ENCODE measurements around the gene CSAD. TPM values are rescaled to one million over a fixed set of nuclear protein-coding genes. Genes with fewer than 3 reads are reported as not detected.

CSAD gene
- total and polyA plus RNA-seq, 2 experiments from 2014 or later = 8.6 to 14.2 TPM

GRCh38 chr12:53201639-53202038, 20.9 kb upstream of the CSAD start:
- Histone ChIP-seq H3K27me3 (replicated peaks; ENCODE audit: insufficient read depth) (no peaks in the 10 kb centered on the region), H3K9me2 (ENCODE audit: insufficient read depth) (no peaks in the 10 kb centered on the region), H3K9me3 (ENCODE audit: low read depth) (no peaks in the 10 kb centered on the region), H3K4me3 (no peak overlapping the region), H3K4me2 (ENCODE audit: unreplicated experiment) (no peak overlapping the region), H3K27ac (no peak overlapping the region), H3K36me3 (ENCODE audit: low read depth) (no peaks in the 10 kb centered on the region), H3K4me1 (ENCODE audit: insufficient read depth) (peaks cover 12% of the 10 kb centered on the region), H4K20me1 (ENCODE audit: insufficient read depth) (no peaks in the 10 kb centered on the region), H3K9ac (no peak overlapping the region), H3F3A (ENCODE audit: insufficient read depth) (peaks cover 18% of the 10 kb centered on the region), H3K79me2 (ENCODE audit: insufficient read depth) (no peaks in the 10 kb centered on the region), H2AFZ (no peak overlapping the region)
- no peak for DNase-seq
- in situ Hi-C loops (cut with MboI) = no loop called here
- 81 to 84% methylated on average over 4 of the region's 4 CpGs for WGBS, 2 experiments (ENCODE audit: low coverage in 1 of 2, low lambda C conversion rate in 2 of 2, missing lambda C conversion rate in 2 of 2)
- TF ChIP-seq EZH2 (IDR thresholded peaks at IDR 0.05; ENCODE audit: insufficient read depth, poor library complexity, severe bottlenecking) (no peak), EZH2phosphoT487 (IDR thresholded peaks at IDR 0.05; ENCODE audit: insufficient read depth, low read depth) (no peak)

- no peak overlapping the region for H3K27ac ChIP-seq
- in situ Hi-C loops (cut with MboI) = no loop called here
- TF ChIP-seq EZH2phosphoT487 (IDR thresholded peaks at IDR 0.05; ENCODE audit: insufficient read depth, low read depth) = no peak
- no peak for TF ChIP-seq EZH2 (IDR thresholded peaks at IDR 0.05; ENCODE audit: insufficient read depth, poor library complexity, severe bottlenecking)
- no peak overlapping the region for H3K4me2 ChIP-seq (ENCODE audit: unreplicated experiment)
- H3K79me2 ChIP-seq (ENCODE audit: insufficient read depth) = no peaks in the 10 kb centered on the region
- no peaks in the 10 kb centered on the region for H4K20me1 ChIP-seq (ENCODE audit: insufficient read depth)
- H2AFZ ChIP-seq = no peak overlapping the region
- H3K4me1 ChIP-seq (ENCODE audit: insufficient read depth) = peaks cover 8% of the 10 kb centered on the region
- DNase-seq = no peak
- no peak overlapping the region for H3K9ac ChIP-seq
- no peaks in the 10 kb centered on the region for H3K27me3 ChIP-seq (replicated peaks; ENCODE audit: insufficient read depth)
- H3K4me3 ChIP-seq = no peak overlapping the region
- H3F3A ChIP-seq (ENCODE audit: insufficient read depth) = peaks cover 13% of the 10 kb centered on the region
- WGBS, 2 experiments (ENCODE audit: low coverage in 1 of 2, low lambda C conversion rate in 2 of 2, missing lambda C conversion rate in 2 of 2) = 100% methylated on average over 1 of the region's 1 CpG
- no peaks in the 10 kb centered on the region for H3K9me3 ChIP-seq (ENCODE audit: low read depth)
- H3K36me3 ChIP-seq (ENCODE audit: low read depth) = no peaks in the 10 kb centered on the region
- H3K9me2 ChIP-seq (ENCODE audit: insufficient read depth) = no peaks in the 10 kb centered on the region
Observed at GRCh38 chr12:53201177-53201541, 20.4 kb upstream of the CSAD start.

DNA sequence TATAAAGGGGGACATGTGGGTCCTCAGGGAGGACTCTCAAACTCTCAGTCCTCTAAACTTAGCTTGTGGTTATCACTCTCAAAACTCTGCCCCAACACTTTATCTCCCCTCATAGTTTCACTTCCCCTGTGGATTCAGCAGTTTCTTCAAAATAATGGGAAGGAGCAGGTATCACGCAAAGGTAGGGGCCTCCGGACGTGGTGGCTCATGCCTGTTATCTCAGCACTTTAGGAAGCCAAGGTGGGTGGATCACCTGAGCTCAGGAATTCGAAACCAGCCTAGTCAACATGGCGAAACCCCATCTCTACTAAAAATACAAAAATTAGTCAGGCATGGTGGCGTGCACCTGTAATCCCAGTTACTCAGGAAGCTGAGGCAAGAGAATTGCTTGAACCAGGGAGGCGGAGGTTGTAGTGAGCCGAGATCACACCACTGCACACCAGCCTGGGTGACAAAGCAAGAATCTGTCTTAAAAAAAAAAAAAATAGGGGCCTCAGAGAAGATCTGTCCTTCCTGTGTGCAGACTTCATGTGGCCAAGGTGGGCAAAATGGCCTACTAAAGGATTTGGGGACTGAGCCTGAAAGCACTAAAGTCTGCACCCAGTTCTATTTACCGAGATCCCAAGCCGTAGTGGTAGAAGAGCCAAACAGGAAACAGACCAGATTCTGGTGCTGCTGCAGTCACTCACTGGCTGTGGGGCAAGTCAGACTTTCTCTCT, 19.9 kb upstream of the CSAD start:
- H3K9ac ChIP-seq = no peak overlapping the region
- H3K4me1 ChIP-seq (ENCODE audit: insufficient read depth) = peaks cover 4% of the 10 kb centered on the region; the same call in 1 of the 2 replicates
- no peak overlapping the region for H3K27ac ChIP-seq
- no peak for DNase-seq
- H3F3A ChIP-seq (ENCODE audit: insufficient read depth) = peaks cover 9% of the 10 kb centered on the region
- H2AFZ ChIP-seq = no peak overlapping the region
- WGBS, 2 experiments (ENCODE audit: low coverage in 1 of 2, low lambda C conversion rate in 2 of 2, missing lambda C conversion rate in 2 of 2) = 91 to 93% methylated on average over 10 of the region's 10 CpGs
- H3K79me2 ChIP-seq (ENCODE audit: insufficient read depth) = no peaks in the 10 kb centered on the region
- in situ Hi-C loops (cut with MboI) = no loop called here
- no peaks in the 10 kb centered on the region for H3K9me3 ChIP-seq (ENCODE audit: low read depth)
- no peaks in the 10 kb centered on the region for H3K36me3 ChIP-seq (ENCODE audit: low read depth)
- H3K9me2 ChIP-seq (ENCODE audit: insufficient read depth) = no peaks in the 10 kb centered on the region
- H3K4me3 ChIP-seq = no peak overlapping the region
- H3K4me2 ChIP-seq (ENCODE audit: unreplicated experiment) = no peak overlapping the region
- TF ChIP-seq EZH2 (IDR thresholded peaks at IDR 0.05; ENCODE audit: insufficient read depth, poor library complexity, severe bottlenecking) = no peak
- TF ChIP-seq EZH2phosphoT487 (IDR thresholded peaks at IDR 0.05; ENCODE audit: insufficient read depth, low read depth) = no peak
- H3K27me3 ChIP-seq (replicated peaks; ENCODE audit: insufficient read depth) = no peaks in the 10 kb centered on the region
- H4K20me1 ChIP-seq (ENCODE audit: insufficient read depth) = no peaks in the 10 kb centered on the region

DNA sequence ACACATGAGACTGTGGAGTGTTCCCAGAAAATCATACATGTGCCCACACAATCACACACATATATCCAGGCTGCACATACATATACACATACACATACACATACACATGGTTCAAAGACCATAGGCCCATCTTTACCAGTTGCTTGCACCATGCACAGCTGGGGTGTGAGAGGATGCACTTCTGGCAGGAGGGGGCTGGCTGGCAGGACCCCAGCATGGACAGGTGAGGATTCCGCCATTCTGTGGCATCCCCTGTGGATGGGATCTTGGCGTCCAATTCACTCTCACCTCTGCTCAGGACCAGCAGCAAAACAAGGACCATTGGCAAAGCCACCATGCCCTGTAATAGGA, 19.4 kb upstream of the CSAD start:
- Histone ChIP-seq H4K20me1 (ENCODE audit: insufficient read depth) (no peaks in the 10 kb centered on the region), H3K9me2 (ENCODE audit: insufficient read depth) (no peaks in the 10 kb centered on the region), H3K9me3 (ENCODE audit: low read depth) (no peaks in the 10 kb centered on the region), H3K9ac (no peak overlapping the region), H3K36me3 (ENCODE audit: low read depth) (no peaks in the 10 kb centered on the region), H3F3A (ENCODE audit: insufficient read depth) (peaks cover 4% of the 10 kb centered on the region; the same call in 1 of the 2 replicates), H3K27ac (no peak overlapping the region), H3K79me2 (ENCODE audit: insufficient read depth) (no peaks in the 10 kb centered on the region), H3K4me1 (ENCODE audit: insufficient read depth) (no peaks in the 10 kb centered on the region; the same call in 1 of the 2 replicates), H3K4me2 (ENCODE audit: unreplicated experiment) (no peak overlapping the region), H3K4me3 (no peak overlapping the region), H3K27me3 (replicated peaks; ENCODE audit: insufficient read depth) (no peaks in the 10 kb centered on the region), H2AFZ (no peak overlapping the region)
- TF ChIP-seq EZH2 (IDR thresholded peaks at IDR 0.05; ENCODE audit: insufficient read depth, poor library complexity, severe bottlenecking) (no peak), EZH2phosphoT487 (IDR thresholded peaks at IDR 0.05; ENCODE audit: insufficient read depth, low read depth) (no peak)
- WGBS, 2 experiments (ENCODE audit: low coverage in 1 of 2, low lambda C conversion rate in 2 of 2, missing lambda C conversion rate in 2 of 2) = 97 to 100% methylated on average over 2 of the region's 2 CpGs
- DNase-seq = no peak
- in situ Hi-C loops (cut with MboI) = no loop called here
